Uterus (tissue), 2 donors: ENCODE data around the gene SMAD3.

Experiments
- POLR2A ChIP-seq, 2 donors: fragments of 450-650 bp; IDR thresholded peaks; one replicate each; pipeline ENCODE4 v1.6.1; 2016; ENCODE audit warnings: antibody characterized with exemption in 2 of 2, mild to moderate bottlenecking in 1 of 2, moderate library complexity in 1 of 2
- TF ChIP-seq, protein P1 (sequence below), 4 experiments: fragments of 200-600 bp in 2 of 4; fragments of 450-650 bp in 2 of 4; sonication (generic) in 2 of 4; IDR thresholded peaks; one replicate each; pipeline ENCODE4 v1.5.1; 2016 to 2019; ENCODE audit warnings: antibody characterized with exemption in 4 of 4, mild to moderate bottlenecking in 2 of 4, moderate library complexity in 1 of 4

DNA sequence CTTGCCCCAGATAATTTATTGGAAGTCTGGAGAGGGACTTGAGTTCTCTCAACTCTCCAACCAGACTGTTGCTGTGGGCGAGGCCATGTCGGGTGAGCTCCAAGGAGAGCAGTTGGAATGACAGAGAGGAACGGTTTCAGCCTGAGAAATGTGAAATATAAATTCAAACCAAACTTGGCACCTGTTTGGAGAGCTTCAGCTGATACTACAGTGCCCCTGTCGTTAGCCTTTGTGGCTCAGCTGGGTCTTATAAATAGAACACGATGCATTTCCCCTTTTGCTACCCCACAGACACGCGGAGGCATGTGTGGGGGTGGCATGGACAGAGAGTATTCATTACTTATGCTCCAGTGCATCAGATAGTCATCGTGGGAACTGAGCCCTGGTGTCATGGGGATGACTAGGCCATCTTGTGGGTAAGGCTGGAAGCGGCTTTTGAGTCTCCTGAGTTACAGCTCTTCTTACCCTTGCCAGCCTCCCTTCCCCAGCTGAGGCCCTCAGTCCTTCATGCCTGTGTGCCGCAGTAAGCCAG is 15.6 kb downstream of the SMAD3 start:
- TF ChIP-seq, protein P1, sequence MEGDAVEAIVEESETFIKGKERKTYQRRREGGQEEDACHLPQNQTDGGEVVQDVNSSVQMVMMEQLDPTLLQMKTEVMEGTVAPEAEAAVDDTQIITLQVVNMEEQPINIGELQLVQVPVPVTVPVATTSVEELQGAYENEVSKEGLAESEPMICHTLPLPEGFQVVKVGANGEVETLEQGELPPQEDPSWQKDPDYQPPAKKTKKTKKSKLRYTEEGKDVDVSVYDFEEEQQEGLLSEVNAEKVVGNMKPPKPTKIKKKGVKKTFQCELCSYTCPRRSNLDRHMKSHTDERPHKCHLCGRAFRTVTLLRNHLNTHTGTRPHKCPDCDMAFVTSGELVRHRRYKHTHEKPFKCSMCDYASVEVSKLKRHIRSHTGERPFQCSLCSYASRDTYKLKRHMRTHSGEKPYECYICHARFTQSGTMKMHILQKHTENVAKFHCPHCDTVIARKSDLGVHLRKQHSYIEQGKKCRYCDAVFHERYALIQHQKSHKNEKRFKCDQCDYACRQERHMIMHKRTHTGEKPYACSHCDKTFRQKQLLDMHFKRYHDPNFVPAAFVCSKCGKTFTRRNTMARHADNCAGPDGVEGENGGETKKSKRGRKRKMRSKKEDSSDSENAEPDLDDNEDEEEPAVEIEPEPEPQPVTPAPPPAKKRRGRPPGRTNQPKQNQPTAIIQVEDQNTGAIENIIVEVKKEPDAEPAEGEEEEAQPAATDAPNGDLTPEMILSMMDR (IDR thresholded peaks at IDR 0.05) = no peak
- no peak for TF ChIP-seq POLR2A (IDR thresholded peaks at IDR 0.05)
